Activated CD8-positive, alpha-beta T cell treated with anti-CD3 and anti-CD28 coated beads for 36 hours (primary cell): ENCODE results near the gene IL1RAP. TPM values are rescaled to one million over a fixed set of nuclear protein-coding genes. Genes with fewer than 3 reads are reported as not detected.

Experiments used
- ATAC-seq: fragments of 200-7000 bp; cut with Tn5 transposase; one replicate; pipeline ENCODE4 v1.10.0; 2021; ENCODE audit warnings: mild to moderate bottlenecking, moderate library complexity
- CTCF ChIA-PET: fragments of 350-600 bp; sonication (Branson Sonifier 250); formaldehyde crosslinking; loops from one replicate; lab custom pipeline; 2021; ENCODE audit warnings: antibody characterized with exemption; lab: Charles Lee
- POLR2A ChIA-PET: fragments of 350-600 bp; sonication (Branson Sonifier 250); formaldehyde crosslinking; loops from one replicate; lab custom pipeline; 2021; ENCODE audit warnings: antibody characterized with exemption; lab: Charles Lee
- DNase-seq: peaks from one replicate; pipeline ENCODE4 v3.0.0-alpha.2; 2020
- H3K27ac Mint-ChIP-seq: one replicate; pipeline ENCODE4 v1.8.0; 2021; ENCODE audit warnings: mild to moderate bottlenecking, mixed read lengths
- H3K27me3 Mint-ChIP-seq: one replicate; pipeline ENCODE4 v1.8.0; 2021; ENCODE audit warnings: mixed read lengths
- H3K36me3 Mint-ChIP-seq: one replicate; pipeline ENCODE4 v1.8.0; 2021; ENCODE audit warnings: low read depth, mixed read lengths
- H3K4me1 Mint-ChIP-seq: one replicate; pipeline ENCODE4 v1.8.0; 2021; ENCODE audit warnings: low read depth, mixed read lengths
- H3K4me3 Mint-ChIP-seq: one replicate; pipeline ENCODE4 v1.8.0; 2021; ENCODE audit warnings: mild to moderate bottlenecking, moderate library complexity, mixed read lengths
- H3K9me3 Mint-ChIP-seq: one replicate; pipeline ENCODE4 v1.8.0; 2021; ENCODE audit warnings: mixed read lengths
- intact Hi-C: fragments of 100-400 bp; cut with micrococcal nuclease; formaldehyde crosslinking; loops from one replicate; pipeline ENCODE4 v1.10.0; 2022
- total RNA-seq, 2 experiments: library from RNA; stranded (reverse); gene quantifications; one replicate each; pipeline ENCODE4 v1.2.3, GENCODE V29; 2021
- TF ChIP-seq, protein P1 (sequence below): fragments of 200-600 bp; IDR thresholded peaks from one replicate; pipeline ENCODE4 v1.8.0; 2022; ENCODE audit warnings: antibody characterized with exemption, mild to moderate bottlenecking

Gene IL1RAP
- total RNA-seq, 2 experiments from 2014 or later, result 18.8 to 20.2 TPM

DNA sequence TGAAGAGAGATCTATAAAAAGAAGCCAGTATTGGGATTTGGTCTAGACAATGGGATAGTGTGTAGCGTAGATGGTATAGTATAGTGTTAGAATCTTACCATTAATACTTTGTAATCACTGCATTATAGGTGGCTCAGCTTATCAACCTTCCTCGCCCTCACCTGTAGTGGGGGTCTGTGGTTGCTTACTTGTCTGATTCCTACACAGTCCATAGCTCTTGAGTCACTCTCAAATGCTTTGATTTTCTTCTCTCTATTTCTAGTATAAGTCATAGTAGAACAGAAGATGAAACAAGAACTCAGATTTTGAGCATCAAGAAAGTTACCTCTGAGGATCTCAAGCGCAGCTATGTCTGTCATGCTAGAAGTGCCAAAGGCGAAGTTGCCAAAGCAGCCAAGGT, 115.2 kb downstream of the IL1RAP start:
- Mint-ChIP-seq H3K9me3 (no peaks in the 10 kb centered on the region), H3K27ac (no peak overlapping the region), H3K36me3 (peaks cover 14% of the 10 kb centered on the region), H3K4me3 (no peak overlapping the region), H3K27me3 (no peaks in the 10 kb centered on the region), H3K4me1 (peaks cover 15% of the 10 kb centered on the region)
- POLR2A ChIA-PET, result no interaction called here
- CTCF ChIA-PET, result interaction anchor here (0.7 to 1.7 kb wide), 2 partner anchors 21 to 114 kb away, joined by 3 read pairs; no protein-coding TSS in a partner anchor
- no peak for DNase-seq
- intact Hi-C loops, result no loop called here
- peak; percentile 39 for ATAC-seq
- TF ChIP-seq, protein P1, sequence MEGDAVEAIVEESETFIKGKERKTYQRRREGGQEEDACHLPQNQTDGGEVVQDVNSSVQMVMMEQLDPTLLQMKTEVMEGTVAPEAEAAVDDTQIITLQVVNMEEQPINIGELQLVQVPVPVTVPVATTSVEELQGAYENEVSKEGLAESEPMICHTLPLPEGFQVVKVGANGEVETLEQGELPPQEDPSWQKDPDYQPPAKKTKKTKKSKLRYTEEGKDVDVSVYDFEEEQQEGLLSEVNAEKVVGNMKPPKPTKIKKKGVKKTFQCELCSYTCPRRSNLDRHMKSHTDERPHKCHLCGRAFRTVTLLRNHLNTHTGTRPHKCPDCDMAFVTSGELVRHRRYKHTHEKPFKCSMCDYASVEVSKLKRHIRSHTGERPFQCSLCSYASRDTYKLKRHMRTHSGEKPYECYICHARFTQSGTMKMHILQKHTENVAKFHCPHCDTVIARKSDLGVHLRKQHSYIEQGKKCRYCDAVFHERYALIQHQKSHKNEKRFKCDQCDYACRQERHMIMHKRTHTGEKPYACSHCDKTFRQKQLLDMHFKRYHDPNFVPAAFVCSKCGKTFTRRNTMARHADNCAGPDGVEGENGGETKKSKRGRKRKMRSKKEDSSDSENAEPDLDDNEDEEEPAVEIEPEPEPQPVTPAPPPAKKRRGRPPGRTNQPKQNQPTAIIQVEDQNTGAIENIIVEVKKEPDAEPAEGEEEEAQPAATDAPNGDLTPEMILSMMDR, result no peak

DNA sequence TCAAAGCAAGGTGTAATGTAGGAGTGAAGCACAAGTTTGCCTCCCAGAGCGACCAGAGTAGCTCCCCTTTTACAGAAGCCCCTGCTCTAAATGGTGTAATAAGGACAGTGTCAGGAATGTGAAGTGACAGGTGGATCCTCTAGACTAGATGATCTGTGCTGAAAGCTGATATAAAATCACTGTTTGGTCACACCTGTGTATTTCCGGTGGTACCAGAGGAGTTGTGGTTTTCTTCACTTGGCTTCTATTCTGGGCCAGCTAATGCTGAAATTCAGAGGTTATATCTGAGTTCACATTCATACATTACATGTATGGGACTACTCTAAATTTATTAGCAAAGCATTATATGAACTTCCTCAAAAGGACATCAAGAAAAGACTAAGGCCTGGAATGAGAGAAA, 117.4 kb downstream of the IL1RAP start:
- no peak overlapping the region for H3K27ac Mint-ChIP-seq
- no peaks in the 10 kb centered on the region for H3K27me3 Mint-ChIP-seq
- H3K36me3 Mint-ChIP-seq, result peaks cover 11% of the 10 kb centered on the region

DNA sequence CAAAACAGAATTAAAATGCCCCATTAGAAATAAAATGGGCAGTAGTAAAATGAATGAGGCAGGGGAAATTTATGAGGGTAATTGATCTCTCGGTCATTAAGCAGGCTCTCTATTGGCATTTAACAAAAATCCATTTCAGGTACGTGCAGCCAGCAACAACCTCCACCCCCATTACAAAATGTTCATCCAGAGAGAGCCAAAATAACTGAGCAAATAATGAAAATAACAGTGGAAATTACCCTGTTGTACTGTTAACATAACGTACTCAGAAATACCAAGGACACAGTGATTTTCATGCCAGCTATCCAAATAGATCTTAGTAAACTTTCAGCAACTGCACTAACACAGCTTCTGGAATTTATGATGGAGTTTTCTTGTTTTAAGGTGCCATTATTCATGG, 127.7 kb downstream of the IL1RAP start:
- ATAC-seq, result no peak
- no peak overlapping the region for H3K4me3 Mint-ChIP-seq
- intact Hi-C loops, result no loop called here
- H3K9me3 Mint-ChIP-seq, result no peaks in the 10 kb centered on the region
- TF ChIP-seq, protein P1, result no peak
- H3K4me1 Mint-ChIP-seq, result no peaks in the 10 kb centered on the region
- H3K27ac Mint-ChIP-seq, result no peak overlapping the region
- no peak for DNase-seq
- ChIA-PET CTCF (no interaction called here), POLR2A (interaction anchor here (0.9 kb wide), 1 partner anchor 20 kb away, joined by 4 read pairs; no protein-coding TSS in a partner anchor)
- H3K36me3 Mint-ChIP-seq, result peaks cover 19% of the 10 kb centered on the region
- no peaks in the 10 kb centered on the region for H3K27me3 Mint-ChIP-seq

More for the DNA sequence above, 117.4 kb downstream of the IL1RAP start:
- no peak for ATAC-seq
- Mint-ChIP-seq H3K4me3 (no peak overlapping the region), H3K9me3 (no peaks in the 10 kb centered on the region), H3K4me1 (peaks cover 6% of the 10 kb centered on the region)
- ChIA-PET CTCF (no interaction called here), POLR2A (no interaction called here)
- intact Hi-C loops, result no loop called here
- TF ChIP-seq, protein P1, result no peak
- DNase-seq, result no peak

DNA sequence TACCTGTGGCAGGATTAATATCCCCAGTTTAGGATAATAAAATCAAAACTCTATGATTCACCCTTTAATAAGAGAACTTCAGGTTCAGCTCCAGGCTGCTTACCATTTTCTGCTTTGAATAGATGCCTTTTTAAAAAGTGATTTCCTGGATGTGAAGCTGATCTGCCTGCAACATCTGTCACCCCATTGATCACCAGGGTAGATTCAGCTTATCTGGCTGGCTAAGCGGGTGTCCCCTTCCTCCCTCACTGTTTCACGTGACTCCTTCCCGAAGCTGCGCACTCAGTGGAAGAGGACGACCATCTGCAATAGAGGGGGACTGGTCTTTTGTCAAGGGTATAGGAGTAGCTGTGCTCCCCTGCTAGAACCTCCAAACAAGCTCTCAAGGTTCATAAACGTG, 128.1 kb downstream of the IL1RAP start:
- TF ChIP-seq, protein P1, result no peak
- ATAC-seq (no peak), DNase-seq (no peak)
- no peaks in the 10 kb centered on the region for H3K27me3 Mint-ChIP-seq
- H3K9me3 Mint-ChIP-seq, result no peaks in the 10 kb centered on the region
- H3K27ac Mint-ChIP-seq, result no peak overlapping the region
- POLR2A ChIA-PET, result interaction anchor here (0.9 kb wide), 1 partner anchor 21 kb away, joined by 4 read pairs; no protein-coding TSS in a partner anchor
- intact Hi-C loops, result no loop called here
- CTCF ChIA-PET, result interaction anchor here (1.3 kb wide), 1 partner anchor 55 kb away, joined by 3 read pairs; no protein-coding TSS in a partner anchor
- peaks cover 19% of the 10 kb centered on the region for H3K36me3 Mint-ChIP-seq
- no peaks in the 10 kb centered on the region for H3K4me1 Mint-ChIP-seq
- no peak overlapping the region for H3K4me3 Mint-ChIP-seq

DNA sequence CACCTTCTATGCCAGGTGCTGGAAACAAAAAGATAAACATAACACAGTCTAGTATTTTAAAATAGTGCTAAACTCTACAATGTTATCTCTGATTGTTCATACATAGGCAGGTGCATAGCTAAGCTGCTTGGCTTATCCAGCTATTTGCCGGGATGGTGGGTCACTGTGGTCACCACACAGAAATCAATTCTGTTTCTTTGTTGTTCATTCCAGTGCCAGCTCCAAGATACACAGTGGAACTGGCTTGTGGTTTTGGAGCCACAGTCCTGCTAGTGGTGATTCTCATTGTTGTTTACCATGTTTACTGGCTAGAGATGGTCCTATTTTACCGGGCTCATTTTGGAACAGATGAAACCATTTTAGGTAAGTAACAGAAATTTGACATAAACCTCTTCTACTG, 130.2 kb downstream of the IL1RAP start:
- ChIA-PET CTCF (interaction anchor here (1.7 kb wide), 1 partner anchor 57 kb away, joined by 3 read pairs; no protein-coding TSS in a partner anchor), POLR2A (no interaction called here)
- Mint-ChIP-seq H3K4me1 (no peaks in the 10 kb centered on the region), H3K27me3 (no peaks in the 10 kb centered on the region), H3K27ac (no peak overlapping the region), H3K4me3 (no peak overlapping the region), H3K36me3 (peaks cover 23% of the 10 kb centered on the region), H3K9me3 (no peaks in the 10 kb centered on the region)
- DNase-seq, result no peak
- intact Hi-C loops, result no loop called here
- ATAC-seq, result no peak
- TF ChIP-seq, protein P1, result no peak
